OCI-LY7 (cell line): ENCODE results near the gene LONP1. TPM values are rescaled to one million over a fixed set of nuclear protein-coding genes. Genes with fewer than 3 reads are reported as not detected.

Experiments used
- BruUV-seq: library from RNA; stranded (reverse); fragments of 400-500 nt; replicated peaks from 2 replicates; lab custom pipeline; 2021; lab: Mats Ljungman, UMichigan
- CTCF ChIA-PET: fragments of 300-600 bp; sonication (Branson Sonifier 250); formaldehyde crosslinking; loops from one replicate; lab custom pipeline; 2022; ENCODE audit warnings: antibody characterized with exemption; ENCODE audit not compliant: unreplicated experiment; lab: Charles Lee
- POLR2A ChIA-PET: fragments of 300-600 bp; sonication (Branson Sonifier 250); formaldehyde crosslinking; loops from one replicate; lab custom pipeline; 2022; ENCODE audit warnings: antibody characterized with exemption; lab: Charles Lee
- DNase-seq: peaks from one replicate; pipeline ENCODE4 v3.0.0-alpha.2; 2015; ENCODE audit warnings: low spot score
- H2AFZ ChIP-seq: fragments of 200-600 bp; sonication (generic), shearing (Covaris generic); 2 replicates; pipeline ENCODE4 v1.6.1; 2014; ENCODE audit warnings: mild to moderate bottlenecking, antibody characterized with exemption, low read length, moderate library complexity
- H3K27ac ChIP-seq: fragments of 200-600 bp; sonication (generic); 2 replicates; pipeline ENCODE4 v1.5.1; 2014; ENCODE audit warnings: mixed run types, low read depth, mild to moderate bottlenecking, moderate library complexity, low read length, inconsistent platforms; ENCODE audit not compliant: poor library complexity, severe bottlenecking
- H3K36me3 ChIP-seq: fragments of 200-600 bp; sonication (generic); 2 replicates; pipeline ENCODE4 v1.6.1; 2014; ENCODE audit warnings: mild to moderate bottlenecking, antibody characterized with exemption, low read length, moderate library complexity, mixed read lengths; ENCODE audit not compliant: insufficient read depth
- H3K4me1 ChIP-seq: fragments of 200-600 bp; sonication (generic); 2 replicates; pipeline ENCODE4 v1.5.1; 2014; ENCODE audit warnings: mild to moderate bottlenecking, low read length; ENCODE audit not compliant: insufficient read depth, poor library complexity, severe bottlenecking
- H3K4me2 ChIP-seq: fragments of 200-600 bp; sonication (generic); 2 replicates; pipeline ENCODE4 v1.6.1; 2014; ENCODE audit warnings: mild to moderate bottlenecking, low read length
- H3K4me3 ChIP-seq: fragments of 200-600 bp; sonication (generic); 2 replicates; pipeline ENCODE4 v1.5.1; 2014; ENCODE audit warnings: mild to moderate bottlenecking, low read depth, low read length; ENCODE audit not compliant: poor library complexity, severe bottlenecking
- H3K79me2 ChIP-seq: fragments of 200-600 bp; sonication (generic); 2 replicates; pipeline ENCODE4 v1.6.1; 2016; ENCODE audit warnings: low read depth, mild to moderate bottlenecking, low read length, moderate library complexity, mixed read lengths; ENCODE audit not compliant: insufficient read depth
- H3K9me2 ChIP-seq: fragments of 200-600 bp; sonication (generic); 2 replicates; pipeline ENCODE4 v1.6.1; 2016; ENCODE audit warnings: mild to moderate bottlenecking, low read length, mixed read lengths; ENCODE audit not compliant: insufficient read depth
- H3K9me3 ChIP-seq: fragments of 200-600 bp; sonication (generic); 2 replicates; pipeline ENCODE4 v1.6.1; 2014; ENCODE audit warnings: mild to moderate bottlenecking, mixed run types, low read length, mixed read lengths
- H4K20me1 ChIP-seq: fragments of 200-600 bp; sonication (generic); 2 replicates; pipeline ENCODE4 v1.6.1; 2014; ENCODE audit warnings: mild to moderate bottlenecking, antibody characterized with exemption, low read length, moderate library complexity, mixed read lengths; ENCODE audit not compliant: insufficient read depth
- CTCF ChIP-seq: fragments of 200-600 bp; sonication (generic); conservative IDR thresholded peaks from 2 replicates; pipeline ENCODE4 v1.5.1; 2014; ENCODE audit warnings: mild to moderate bottlenecking, antibody characterized with exemption, low read length, moderate library complexity, mixed read lengths
- EZH2phosphoT487 ChIP-seq: fragments of 200-600 bp; sonication (generic); IDR thresholded peaks from 2 replicates; pipeline ENCODE4 v1.6.1; 2018; ENCODE audit warnings: low read depth, borderline replicate concordance, mild to moderate bottlenecking, mixed run types, antibody characterized with exemption, low read length, moderate library complexity, mixed read lengths
- intact Hi-C: fragments of 100-400 bp; cut with micrococcal nuclease; formaldehyde crosslinking; loops from one replicate; pipeline ENCODE4 v1.10.0; 2022; ENCODE audit not compliant: unreplicated experiment
- total RNA-seq, 2 experiments: library from RNA; depleted of rRNA in 1 of 2; stranded (reverse); fragments of >200 nt in 1 of 2; shearing (Covaris generic) in 1 of 2; gene quantifications; 2 replicates each; pipeline ENCODE4 v1.2.3, GENCODE V29; 2014 to 2022

LONP1 gene
- total RNA-seq, 2 experiments from 2014 or later, result 170 to 280 TPM

GRCh38 chr19:5706876-5707573 lies 12.9 kb downstream of the LONP1 start:
- H3K36me3 ChIP-seq, result peaks cover 92% of the 10 kb centered on the region
- no peak overlapping the region for H2AFZ ChIP-seq
- POLR2A ChIA-PET, result no interaction called here
- no peaks in the 10 kb centered on the region for H3K9me2 ChIP-seq
- DNase-seq, result no peak
- H4K20me1 ChIP-seq, result no peaks in the 10 kb centered on the region
- H3K79me2 ChIP-seq, result no peaks in the 10 kb centered on the region
- H3K9me3 ChIP-seq, result no peaks in the 10 kb centered on the region
- CTCF ChIA-PET, result no interaction called here
- H3K4me3 ChIP-seq, result no peak overlapping the region
- no peak for TF ChIP-seq CTCF
- no peak for TF ChIP-seq EZH2phosphoT487
- H3K4me2 ChIP-seq, result no peak overlapping the region
- no peaks in the 10 kb centered on the region for H3K4me1 ChIP-seq
- intact Hi-C loops, result no loop called here
- BruUV-seq, result no TSS peak
- no peak overlapping the region for H3K27ac ChIP-seq

GRCh38 chr19:5705552-5705951 lies 14.4 kb downstream of the LONP1 start:
- ChIA-PET CTCF (interaction anchor here (0.6 kb wide), 1 partner anchor 246 kb away, joined by 3 read pairs; no protein-coding TSS in a partner anchor), POLR2A (interaction anchor here (0.7 kb wide), 2 partner anchors 16 to 1838 kb away, joined by 3 to 4 read pairs; partner anchors contain the start of gene RPL36)

More at GRCh38 chr19:5705552-5705951, 14.4 kb downstream of the LONP1 start:
- H3K4me1 ChIP-seq, result no peaks in the 10 kb centered on the region
- intact Hi-C loops, result no loop called here
- no peak overlapping the region for H2AFZ ChIP-seq
- no peak for DNase-seq
- H4K20me1 ChIP-seq, result no peaks in the 10 kb centered on the region
- TF ChIP-seq EZH2phosphoT487 (no peak), CTCF (no peak)
- no peaks in the 10 kb centered on the region for H3K9me2 ChIP-seq
- peaks cover 91% of the 10 kb centered on the region for H3K36me3 ChIP-seq
- no peaks in the 10 kb centered on the region for H3K9me3 ChIP-seq
- no TSS peak for BruUV-seq
- no peak overlapping the region for H3K27ac ChIP-seq
- no peaks in the 10 kb centered on the region for H3K79me2 ChIP-seq
- H3K4me2 ChIP-seq, result no peak overlapping the region
- H3K4me3 ChIP-seq, result no peak overlapping the region
